Measurements from ENCODE around the gene CTNS. TPM values are rescaled to one million over a fixed set of nuclear protein-coding genes. Genes with fewer than 3 reads are reported as not detected.

Gene CTNS
- polyA plus RNA-seq, 1 donor from 2014 or later = 8.8 TPM

- Histone ChIP-seq H3K27me3 (ENCODE audit: insufficient read depth, low read depth, low read length) (no peaks in the 10 kb centered on the region), H3K36me3 (ENCODE audit: insufficient read depth, low read length) (no peaks in the 10 kb centered on the region), H3K9me2 (ENCODE audit: insufficient read depth, low read length) (no peaks in the 10 kb centered on the region), H3K79me2 (replicated peaks; ENCODE audit: insufficient read depth, low read length) (peaks cover 30% of the 10 kb centered on the region), H3K4me2 (ENCODE audit: low read length) (peak overlapping the region; percentile 92), H3F3A (ENCODE audit: insufficient read depth, low read length, poor library complexity, severe bottlenecking) (no peaks in the 10 kb centered on the region), H3K27ac (ENCODE audit: low read length) (peak overlapping the region; percentile 93), H3K9ac (ENCODE audit: low read length) (peak overlapping the region; percentile 97), H3K4me3 (ENCODE audit: low read length) (peak overlapping the region; percentile 100), H4K20me1 (ENCODE audit: insufficient read depth) (no peaks in the 10 kb centered on the region), H3K9me3 (ENCODE audit: low read length) (no peaks in the 10 kb centered on the region), H2AFZ (ENCODE audit: low read depth, low read length) (peak overlapping the region; percentile 90)
- TF ChIP-seq RAD21 (conservative IDR thresholded peaks at IDR 0.05) (peak; percentile 6), REST (IDR thresholded peaks at IDR 0.05; ENCODE audit: borderline replicate concordance) (peak; percentile 16), TAF1 (IDR thresholded peaks at IDR 0.05; ENCODE audit: low read depth) (no peak), CTCF (IDR thresholded peaks at IDR 0.05; ENCODE audit: poor library complexity, severe bottlenecking) (peak; percentile 23), SMC3 (conservative IDR thresholded peaks at IDR 0.05; ENCODE audit: poor library complexity) (peak; percentile 29)
These were observed 31.1 kb downstream of the CTNS start for GRCh38 chr17:3667366-3668278.

GRCh38 chr17:3668279-3669084, 31.9 kb downstream of the CTNS start, which contains the start of the genes EMC6 and TAX1BP3:
Gene EMC6 (plus strand): TSS chr17:3668812. CDS start chr17:3669147, 335 bp downstream.
Gene TAX1BP3 (minus strand): TSS chr17:3668578. CDS start chr17:3668526, 52 bp downstream.
- Histone ChIP-seq H3K4me3 (ENCODE audit: low read length) (peak within 1 kb of the TSS; percentile 100), H2AFZ (ENCODE audit: low read depth, low read length) (peak within 1 kb of the TSS; percentile 90), H3K27me3 (ENCODE audit: insufficient read depth, low read depth, low read length) (no peaks in the 10 kb centered on the region), H3K9ac (ENCODE audit: low read length) (peak within 1 kb of the TSS; percentile 97), H4K20me1 (ENCODE audit: insufficient read depth) (no peaks in the 10 kb centered on the region), H3K27ac (ENCODE audit: low read length) (peak within 1 kb of the TSS; percentile 93), H3K4me2 (ENCODE audit: low read length) (peak within 1 kb of the TSS; percentile 92), H3K36me3 (ENCODE audit: insufficient read depth, low read length) (no peaks in the 10 kb centered on the region), H3F3A (ENCODE audit: insufficient read depth, low read length, poor library complexity, severe bottlenecking) (no peaks in the 10 kb centered on the region), H3K9me3 (ENCODE audit: low read length) (no peaks in the 10 kb centered on the region), H3K79me2 (replicated peaks; ENCODE audit: insufficient read depth, low read length) (peaks cover 30% of the 10 kb centered on the region), H3K9me2 (ENCODE audit: insufficient read depth, low read length) (no peaks in the 10 kb centered on the region)
- no peak for TF ChIP-seq EZH2 (IDR thresholded peaks at IDR 0.05; ENCODE audit: borderline replicate concordance, insufficient read depth, low read length, poor library complexity, severe bottlenecking)
- TF ChIP-seq REST (IDR thresholded peaks at IDR 0.05; ENCODE audit: borderline replicate concordance) = peak; percentile 74
- peak; percentile 95 for TF ChIP-seq POLR2AphosphoS5 (IDR thresholded peaks at IDR 0.05)
- TF ChIP-seq SMC3 (conservative IDR thresholded peaks at IDR 0.05; ENCODE audit: poor library complexity) = no peak
- TF ChIP-seq RAD21 (conservative IDR thresholded peaks at IDR 0.05) = no peak
- TF ChIP-seq EP300 (conservative IDR thresholded peaks at IDR 0.05; ENCODE audit: poor library complexity, severe bottlenecking) = no peak
- peak; percentile 72 for TF ChIP-seq MXI1 (conservative IDR thresholded peaks at IDR 0.05; ENCODE audit: poor library complexity, severe bottlenecking)
- peak; percentile 98 for TF ChIP-seq TAF1 (IDR thresholded peaks at IDR 0.05; ENCODE audit: low read depth)
- no peak for TF ChIP-seq CTCF (IDR thresholded peaks at IDR 0.05; ENCODE audit: poor library complexity, severe bottlenecking)
